Calu3 (cell line): ENCODE measurements around the gene MEA1. TPM values are rescaled to one million over a fixed set of nuclear protein-coding genes. Genes with fewer than 3 reads are reported as not detected.

Experiments
- BruUV-seq: library from RNA; stranded (reverse); fragments of 400-500 nt; replicated peaks from 2 replicates; lab custom pipeline; 2021; lab: Mats Ljungman, UMichigan
- CTCF ChIA-PET: fragments of 300-600 bp; sonication (Branson Sonifier 250); formaldehyde crosslinking; loops from one replicate; lab custom pipeline; 2022; ENCODE audit warnings: antibody characterized with exemption; lab: Charles Lee
- DNase-seq: peaks from one replicate; pipeline ENCODE4 v3.0.0; 2022
- H3K27ac Mint-ChIP-seq: one replicate; pipeline ENCODE4 v1.8.0; 2022; ENCODE audit warnings: mixed read lengths; ENCODE audit not compliant: unreplicated experiment
- H3K27me3 Mint-ChIP-seq: one replicate; pipeline ENCODE4 v1.8.0; 2022; ENCODE audit warnings: mixed read lengths; ENCODE audit not compliant: unreplicated experiment
- H3K36me3 Mint-ChIP-seq: one replicate; pipeline ENCODE4 v1.8.0; 2022; ENCODE audit warnings: mild to moderate bottlenecking, moderate library complexity, mixed read lengths; ENCODE audit not compliant: insufficient read depth, unreplicated experiment
- H3K4me1 Mint-ChIP-seq: one replicate; pipeline ENCODE4 v1.8.0; 2022; ENCODE audit warnings: mild to moderate bottlenecking, low read depth, mixed read lengths; ENCODE audit not compliant: unreplicated experiment
- H3K4me3 Mint-ChIP-seq: one replicate; pipeline ENCODE4 v1.8.0; 2022; ENCODE audit warnings: mild to moderate bottlenecking, low read depth, moderate library complexity, mixed read lengths; ENCODE audit not compliant: unreplicated experiment
- H3K9me3 Mint-ChIP-seq: one replicate; pipeline ENCODE4 v1.8.0; 2022; ENCODE audit warnings: low read depth, mixed read lengths; ENCODE audit not compliant: unreplicated experiment
- CTCF ChIP-seq: fragments of 200-600 bp; IDR thresholded peaks from one replicate; pipeline ENCODE4 v1.8.0; 2022; ENCODE audit warnings: antibody characterized with exemption; ENCODE audit not compliant: unreplicated experiment
- intact Hi-C: fragments of 100-400 bp; cut with micrococcal nuclease; formaldehyde crosslinking; loops from one replicate; pipeline ENCODE4 v1.10.0; 2022; ENCODE audit not compliant: unreplicated experiment
- total RNA-seq: library from RNA; stranded (reverse); gene quantifications from 2 replicates; pipeline ENCODE4 v1.2.3, GENCODE V29; 2022

Gene MEA1
- total RNA-seq, 1 experiment from 2014 or later = 115 TPM

- intact Hi-C loops = no loop called here
- H3K27ac Mint-ChIP-seq = no peak overlapping the region
- H3K4me3 Mint-ChIP-seq = no peak overlapping the region
- TF ChIP-seq CTCF = no peak
- no TSS peak for BruUV-seq
- H3K36me3 Mint-ChIP-seq = peaks cover 49% of the 10 kb centered on the region
- CTCF ChIA-PET = interaction anchor here (0.6 kb wide), 1 partner anchor 66 kb away, joined by 4 read pairs; no protein-coding TSS in a partner anchor
- H3K27me3 Mint-ChIP-seq = no peaks in the 10 kb centered on the region
- no peaks in the 10 kb centered on the region for H3K9me3 Mint-ChIP-seq
- DNase-seq = no peak
- peaks cover 25% of the 10 kb centered on the region for H3K4me1 Mint-ChIP-seq
Measured at GRCh38 chr6:43016943-43017334, 3.2 kb upstream of the MEA1 start.

- no TSS peak for BruUV-seq
- peaks cover 28% of the 10 kb centered on the region for H3K4me1 Mint-ChIP-seq
- TF ChIP-seq CTCF = no peak
Measured at GRCh38 chr6:43016176-43016942, 2.6 kb upstream of the MEA1 start.

GRCh38 chr6:43014434-43014909 lies 726 bp upstream of the MEA1 start:
- no TSS peak for BruUV-seq
- no peak for DNase-seq
- H3K4me3 Mint-ChIP-seq = peak overlapping the region; percentile 97
- no peak for TF ChIP-seq CTCF
- H3K27ac Mint-ChIP-seq = peak overlapping the region; percentile 85
- H3K9me3 Mint-ChIP-seq = no peaks in the 10 kb centered on the region
- peaks cover 28% of the 10 kb centered on the region for H3K4me1 Mint-ChIP-seq
- intact Hi-C loops = no loop called here
- CTCF ChIA-PET = interaction anchor here (0.6 to 2.8 kb wide), 11 partner anchors 12 to 294 kb away, joined by 3 to 15 read pairs (median 4); partner anchors contain the start of genes CNPY3, CRIP3, CUL7 and KLC4
- H3K27me3 Mint-ChIP-seq = no peaks in the 10 kb centered on the region
- H3K36me3 Mint-ChIP-seq = peaks cover 39% of the 10 kb centered on the region

More at GRCh38 chr6:43016176-43016942, 2.6 kb upstream of the MEA1 start:
- Mint-ChIP-seq H3K36me3 (peaks cover 49% of the 10 kb centered on the region), H3K9me3 (no peaks in the 10 kb centered on the region), H3K27me3 (no peaks in the 10 kb centered on the region), H3K27ac (no peak overlapping the region), H3K4me3 (peak overlapping the region; percentile 10)
- CTCF ChIA-PET = interaction anchor here (0.6 kb wide), 2 partner anchors 66 to 271 kb away, joined by 4 read pairs; partner anchors contain the start of gene TBCC
- intact Hi-C loops = no loop called here
- DNase-seq = no peak

- BruUV-seq = no TSS peak
- CTCF ChIA-PET = interaction anchor here (0.7 to 2.8 kb wide), 9 partner anchors 10 to 169 kb away, joined by 3 to 15 read pairs (median 4); partner anchors contain the start of genes CUL7, CUL9, KLC4 and MRPL2
- H3K27ac Mint-ChIP-seq = peak overlapping the region; percentile 85
- peaks cover 30% of the 10 kb centered on the region for H3K36me3 Mint-ChIP-seq
- TF ChIP-seq CTCF = no peak
- H3K9me3 Mint-ChIP-seq = no peaks in the 10 kb centered on the region
- no peak for DNase-seq
- H3K27me3 Mint-ChIP-seq = no peaks in the 10 kb centered on the region
- intact Hi-C loops = loop anchor here (2.0 kb wide), 1 partner anchor 16 kb away; no protein-coding TSS in a partner anchor
- peaks cover 28% of the 10 kb centered on the region for H3K4me1 Mint-ChIP-seq
- peak overlapping the region; percentile 97 for H3K4me3 Mint-ChIP-seq
Measured at GRCh38 chr6:43013097-43013842, 476 bp downstream of the MEA1 start.
